ENCODE results near the gene CCR3. TPM values are rescaled to one million over a fixed set of nuclear protein-coding genes. Genes with fewer than 3 reads are reported as not detected.

Gene CCR3
- total RNA-seq, 1 donor from 2014 or later, result not detected

GRCh38 chr3:46289551-46289950 lies 47.3 kb downstream of the CCR3 start:
- Mint-ChIP-seq H3K4me1 (ENCODE audit: unreplicated experiment) (no peaks in the 10 kb centered on the region), H3K27me3 (ENCODE audit: unreplicated experiment) (no peaks in the 10 kb centered on the region), H3K4me3 (ENCODE audit: unreplicated experiment) (no peak overlapping the region), H3K9me3 (ENCODE audit: unreplicated experiment) (no peaks in the 10 kb centered on the region), H3K27ac (ENCODE audit: unreplicated experiment) (no peak overlapping the region), H3K36me3 (ENCODE audit: low read depth, unreplicated experiment) (no peaks in the 10 kb centered on the region)
- TF ChIP-seq, protein P1, sequence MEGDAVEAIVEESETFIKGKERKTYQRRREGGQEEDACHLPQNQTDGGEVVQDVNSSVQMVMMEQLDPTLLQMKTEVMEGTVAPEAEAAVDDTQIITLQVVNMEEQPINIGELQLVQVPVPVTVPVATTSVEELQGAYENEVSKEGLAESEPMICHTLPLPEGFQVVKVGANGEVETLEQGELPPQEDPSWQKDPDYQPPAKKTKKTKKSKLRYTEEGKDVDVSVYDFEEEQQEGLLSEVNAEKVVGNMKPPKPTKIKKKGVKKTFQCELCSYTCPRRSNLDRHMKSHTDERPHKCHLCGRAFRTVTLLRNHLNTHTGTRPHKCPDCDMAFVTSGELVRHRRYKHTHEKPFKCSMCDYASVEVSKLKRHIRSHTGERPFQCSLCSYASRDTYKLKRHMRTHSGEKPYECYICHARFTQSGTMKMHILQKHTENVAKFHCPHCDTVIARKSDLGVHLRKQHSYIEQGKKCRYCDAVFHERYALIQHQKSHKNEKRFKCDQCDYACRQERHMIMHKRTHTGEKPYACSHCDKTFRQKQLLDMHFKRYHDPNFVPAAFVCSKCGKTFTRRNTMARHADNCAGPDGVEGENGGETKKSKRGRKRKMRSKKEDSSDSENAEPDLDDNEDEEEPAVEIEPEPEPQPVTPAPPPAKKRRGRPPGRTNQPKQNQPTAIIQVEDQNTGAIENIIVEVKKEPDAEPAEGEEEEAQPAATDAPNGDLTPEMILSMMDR (IDR thresholded peaks at IDR 0.05; ENCODE audit: unreplicated experiment), result no peak
- no peak for DNase-seq (ENCODE audit: low spot score)

DNA sequence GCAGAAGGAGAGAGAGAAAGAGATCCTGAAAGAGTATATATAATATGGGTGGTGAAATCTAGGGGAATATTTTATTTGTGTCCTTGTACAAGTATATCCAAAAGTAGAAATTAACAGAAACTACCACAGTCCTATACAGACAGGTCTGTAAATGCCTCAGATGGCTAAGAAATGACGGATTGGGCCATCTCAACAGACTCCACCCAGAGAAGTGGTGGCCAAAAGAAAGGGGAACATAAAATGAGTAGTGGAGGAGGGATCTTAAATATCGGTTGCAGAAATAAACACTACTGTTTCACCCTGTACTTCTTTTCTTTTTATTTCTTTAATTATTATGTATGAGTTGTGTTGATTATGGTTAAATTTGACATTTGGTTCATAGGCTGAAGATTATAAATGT lies 47.7 kb downstream of the CCR3 start:
- no peak overlapping the region for H3K27ac Mint-ChIP-seq (ENCODE audit: unreplicated experiment)
- no peak overlapping the region for H3K4me3 Mint-ChIP-seq (ENCODE audit: unreplicated experiment)
- H3K4me1 Mint-ChIP-seq (ENCODE audit: unreplicated experiment), result no peaks in the 10 kb centered on the region
- H3K36me3 Mint-ChIP-seq (ENCODE audit: low read depth, unreplicated experiment), result no peaks in the 10 kb centered on the region
- H3K9me3 Mint-ChIP-seq (ENCODE audit: unreplicated experiment), result no peaks in the 10 kb centered on the region
- TF ChIP-seq, protein P1 (IDR thresholded peaks at IDR 0.05; ENCODE audit: unreplicated experiment), result no peak
- no peaks in the 10 kb centered on the region for H3K27me3 Mint-ChIP-seq (ENCODE audit: unreplicated experiment)
- DNase-seq (ENCODE audit: low spot score), result no peak

- Mint-ChIP-seq H3K27me3 (ENCODE audit: unreplicated experiment) (no peaks in the 10 kb centered on the region), H3K4me3 (ENCODE audit: unreplicated experiment) (no peak overlapping the region), H3K4me1 (ENCODE audit: unreplicated experiment) (peaks cover 2% of the 10 kb centered on the region), H3K36me3 (ENCODE audit: low read depth, unreplicated experiment) (no peaks in the 10 kb centered on the region), H3K9me3 (ENCODE audit: unreplicated experiment) (no peaks in the 10 kb centered on the region), H3K27ac (ENCODE audit: unreplicated experiment) (no peak overlapping the region)
- DNase-seq (ENCODE audit: low spot score), result no peak
- TF ChIP-seq, protein P1 (IDR thresholded peaks at IDR 0.05; ENCODE audit: unreplicated experiment), result no peak
Measured at GRCh38 chr3:46291046-46291445, 48.8 kb downstream of the CCR3 start.

- H3K36me3 Mint-ChIP-seq (ENCODE audit: low read depth, unreplicated experiment), result peaks cover 4% of the 10 kb centered on the region
- H3K9me3 Mint-ChIP-seq (ENCODE audit: unreplicated experiment), result no peaks in the 10 kb centered on the region
- no peak for DNase-seq (ENCODE audit: low spot score)
- H3K4me1 Mint-ChIP-seq (ENCODE audit: unreplicated experiment), result peaks cover 8% of the 10 kb centered on the region
- TF ChIP-seq, protein P1 (IDR thresholded peaks at IDR 0.05; ENCODE audit: unreplicated experiment), result no peak
- no peak overlapping the region for H3K4me3 Mint-ChIP-seq (ENCODE audit: unreplicated experiment)
- H3K27me3 Mint-ChIP-seq (ENCODE audit: unreplicated experiment), result no peaks in the 10 kb centered on the region
- H3K27ac Mint-ChIP-seq (ENCODE audit: unreplicated experiment), result no peak overlapping the region
Measured at GRCh38 chr3:46293035-46293724, 50.9 kb downstream of the CCR3 start.

GRCh38 chr3:46293991-46294833 lies 52.0 kb downstream of the CCR3 start:
- Mint-ChIP-seq H3K27ac (ENCODE audit: unreplicated experiment) (no peak overlapping the region), H3K36me3 (ENCODE audit: low read depth, unreplicated experiment) (peaks cover 4% of the 10 kb centered on the region), H3K4me1 (ENCODE audit: unreplicated experiment) (peaks cover 8% of the 10 kb centered on the region), H3K4me3 (ENCODE audit: unreplicated experiment) (no peak overlapping the region), H3K27me3 (ENCODE audit: unreplicated experiment) (no peaks in the 10 kb centered on the region), H3K9me3 (ENCODE audit: unreplicated experiment) (no peaks in the 10 kb centered on the region)
- no peak for DNase-seq (ENCODE audit: low spot score)
- TF ChIP-seq, protein P1 (IDR thresholded peaks at IDR 0.05; ENCODE audit: unreplicated experiment), result no peak
